Stimulated activated CD4-positive, alpha-beta T cell treated with anti-CD3 and anti-CD28 coated beads, Interleukin-2, amount 100 ng/mL, for 4 hours (primary cell): ENCODE results near the gene TRIP6.
"Not testable (repeated sequence)": the region's sequence is repeated elsewhere in the genome, so short reads cannot be mapped to it uniquely, and the experiment has no call there.

ENCODE experiments used
- DNase-seq: peaks from one replicate; pipeline ENCODE4 v3.0.0-alpha.2; 2020; ENCODE audit warnings: low read depth

The TRIP6 gene

GRCh38 chr7:100839361-100839760, 27.8 kb upstream of the TRIP6 start:
- no peak for DNase-seq

GRCh38 chr7:100840470-100841100, 26.6 kb upstream of the TRIP6 start:
- DNase-seq: no peak

- DNase-seq: no peak
Observed at GRCh38 chr7:100847360-100847759, 19.8 kb upstream of the TRIP6 start.

DNA sequence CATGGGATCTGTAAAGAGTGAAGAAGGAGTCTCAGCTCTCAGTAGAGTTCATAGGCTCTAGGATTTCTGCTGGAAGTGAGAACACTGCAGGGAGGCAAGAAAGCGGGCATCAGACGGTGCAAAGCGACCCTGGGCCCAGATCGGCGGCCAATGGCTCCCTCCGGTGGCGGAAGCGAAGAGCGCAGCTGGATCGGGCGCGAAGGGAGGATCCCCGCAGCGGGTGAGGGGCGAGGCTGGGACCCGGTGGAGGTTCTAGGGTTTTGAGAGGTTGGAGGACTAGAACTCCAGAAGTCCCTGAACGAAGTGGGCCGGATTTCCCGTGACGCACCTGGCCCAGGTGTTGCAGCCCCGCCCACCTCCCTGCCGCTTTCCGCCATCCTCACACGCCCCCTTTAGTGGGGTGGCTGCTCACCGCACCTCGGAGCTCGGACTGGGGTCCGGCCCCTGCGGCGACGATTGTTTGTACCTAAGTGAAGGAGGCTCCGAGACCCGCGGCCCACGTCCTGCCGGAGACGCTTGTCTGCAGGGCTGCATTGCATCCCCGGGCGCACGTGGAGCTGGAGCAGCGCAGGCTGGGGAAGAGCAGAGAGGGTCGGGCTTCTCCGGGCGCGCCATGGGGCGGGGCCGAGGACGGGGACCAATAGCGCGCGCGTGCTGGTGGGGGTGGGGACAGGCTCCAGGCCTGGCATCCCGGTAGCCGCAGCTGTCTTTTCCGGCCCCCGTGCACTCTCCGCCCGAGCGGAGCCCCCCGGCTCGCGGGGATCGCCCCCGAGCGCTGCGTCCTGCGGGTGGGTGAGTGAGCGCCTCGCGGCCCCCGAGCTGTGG, 14.9 kb upstream of the TRIP6 start, which contains the start of gene SLC12A9:
TSS of gene SLC12A9 (plus strand) at position 666 of the 825 bp plus-strand sequence. CDS start 1,485 bp downstream, outside the sequence.
- peak; percentile 77 for DNase-seq

DNA sequence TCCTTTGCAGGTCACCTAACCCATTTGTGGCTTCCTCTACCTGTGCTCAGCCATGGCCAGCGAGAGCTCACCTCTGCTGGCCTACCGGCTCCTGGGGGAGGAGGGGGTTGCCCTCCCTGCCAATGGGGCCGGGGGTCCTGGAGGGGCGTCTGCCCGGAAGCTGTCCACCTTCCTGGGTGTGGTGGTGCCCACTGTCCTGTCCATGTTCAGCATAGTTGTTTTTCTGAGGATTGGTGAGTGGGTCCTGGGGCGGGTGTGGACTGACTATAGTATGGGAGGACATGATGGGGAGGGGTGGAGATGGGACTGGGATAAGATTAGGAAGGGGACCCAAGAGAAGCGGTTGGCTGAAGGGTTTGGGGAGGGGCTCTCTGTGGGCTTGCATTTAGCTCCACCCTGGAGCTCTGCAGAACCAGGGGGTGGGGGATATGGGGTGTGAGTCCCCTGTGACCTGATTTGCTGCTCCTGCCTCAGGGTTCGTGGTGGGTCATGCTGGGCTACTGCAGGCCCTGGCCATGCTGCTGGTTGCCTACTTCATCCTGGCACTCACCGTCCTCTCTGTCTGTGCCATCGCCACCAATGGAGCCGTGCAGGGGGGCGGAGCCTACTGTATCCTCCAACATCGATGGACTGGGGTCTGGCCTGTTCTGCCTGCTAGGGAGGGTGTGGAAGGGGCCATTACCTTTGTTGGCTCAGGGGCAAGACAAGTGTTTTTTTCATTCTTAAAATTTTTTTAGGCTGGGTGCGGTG, 12.9 kb upstream of the TRIP6 start:
- no peak for DNase-seq

- not testable (repeated sequence) for DNase-seq
Observed at GRCh38 chr7:100854899-100855298, 12.3 kb upstream of the TRIP6 start.

- no peak for DNase-seq
Observed at GRCh38 chr7:100855515-100855914, 11.7 kb upstream of the TRIP6 start.

GRCh38 chr7:100856871-100857282, 10.3 kb upstream of the TRIP6 start:
- DNase-seq: no peak

GRCh38 chr7:100859856-100860255, 7.3 kb upstream of the TRIP6 start:
- DNase-seq: no peak

DNA sequence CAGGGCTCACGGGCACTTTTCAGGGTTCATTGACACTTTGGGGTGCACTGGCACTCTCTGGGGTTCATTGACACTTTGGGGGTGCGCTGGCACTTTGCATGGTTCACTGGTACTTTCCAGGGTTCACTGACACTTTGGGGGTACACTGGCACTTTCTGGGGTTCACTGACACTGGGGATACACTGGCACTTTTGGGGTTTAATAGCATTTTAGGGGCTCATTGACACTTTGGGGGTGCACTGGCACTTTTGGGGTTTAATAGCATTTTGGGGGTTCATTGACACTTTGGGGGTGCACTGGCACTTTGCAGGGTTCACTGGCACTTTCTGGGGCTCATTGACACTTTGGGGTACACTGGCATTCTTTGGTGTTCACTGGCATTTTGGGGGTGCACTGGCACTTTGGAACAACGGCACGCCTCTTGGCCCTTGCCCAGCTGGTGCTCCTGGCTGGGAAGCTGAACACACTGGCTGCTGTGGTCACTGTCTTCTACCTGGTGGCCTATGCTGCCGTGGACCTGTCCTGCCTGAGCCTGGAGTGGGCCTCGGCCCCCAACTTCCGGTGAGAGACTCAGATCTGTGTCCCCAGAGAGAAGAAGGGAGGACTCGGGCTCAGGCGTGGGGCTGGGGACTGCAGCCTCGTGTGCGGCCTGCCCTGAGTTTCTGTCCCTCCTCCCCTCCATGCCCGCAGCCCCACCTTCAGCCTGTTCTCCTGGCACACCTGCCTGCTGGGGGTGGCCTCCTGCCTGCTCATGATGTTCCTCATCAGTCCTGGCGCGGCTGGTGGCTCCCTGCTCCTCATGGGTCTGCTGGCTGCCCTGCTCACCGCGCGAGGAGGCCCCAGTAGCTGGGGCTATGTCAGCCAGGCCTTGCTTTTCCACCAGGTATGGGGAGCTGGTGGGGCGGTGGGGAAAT, 6.2 kb upstream of the TRIP6 start:
- no peak for DNase-seq

DNA sequence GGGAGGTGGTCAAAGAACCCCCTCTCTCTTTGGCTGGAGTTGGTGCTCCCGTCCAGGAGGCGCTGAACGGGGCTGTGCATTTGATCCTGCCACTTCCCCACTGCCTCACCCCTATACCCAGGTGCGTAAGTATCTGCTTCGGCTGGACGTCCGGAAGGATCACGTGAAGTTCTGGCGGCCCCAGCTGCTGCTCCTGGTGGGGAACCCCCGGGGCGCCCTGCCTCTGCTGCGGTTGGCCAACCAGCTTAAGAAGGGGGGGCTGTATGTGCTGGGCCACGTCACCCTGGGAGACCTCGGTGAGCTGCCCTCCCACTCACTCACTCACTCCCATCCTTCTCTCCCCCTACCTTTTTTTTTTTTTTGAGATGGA, 5.6 kb upstream of the TRIP6 start:
- no peak for DNase-seq

GRCh38 chr7:100863406-100863950, 3.7 kb upstream of the TRIP6 start:
- DNase-seq: no peak

- DNase-seq: no peak
Observed at GRCh38 chr7:100864263-100864845, 2.8 kb upstream of the TRIP6 start.

DNA sequence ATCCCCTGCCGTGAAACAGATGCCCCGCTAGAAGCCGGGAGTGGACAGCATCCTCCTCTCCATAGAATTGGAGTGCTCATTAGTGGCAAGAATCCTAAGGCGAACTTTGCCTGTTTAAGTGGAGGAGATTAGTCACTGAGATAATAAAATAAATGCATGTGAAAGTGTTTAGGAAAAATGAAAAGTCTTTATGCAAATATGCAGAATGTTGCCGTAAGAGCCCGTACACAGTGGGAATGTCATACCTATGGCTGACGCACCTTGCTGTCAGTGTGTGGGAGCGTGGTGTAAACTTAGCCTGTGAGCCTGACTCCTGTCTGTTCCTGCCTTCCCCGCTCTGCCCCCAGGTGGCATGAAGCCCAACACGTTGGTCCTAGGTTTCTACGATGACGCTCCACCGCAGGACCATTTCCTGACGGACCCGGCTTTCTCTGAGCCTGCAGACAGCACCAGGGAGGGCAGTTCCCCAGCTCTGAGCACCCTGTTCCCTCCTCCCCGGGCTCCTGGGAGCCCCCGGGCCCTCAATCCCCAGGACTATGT, 1.7 kb upstream of the TRIP6 start:
- no peak for DNase-seq

DNA sequence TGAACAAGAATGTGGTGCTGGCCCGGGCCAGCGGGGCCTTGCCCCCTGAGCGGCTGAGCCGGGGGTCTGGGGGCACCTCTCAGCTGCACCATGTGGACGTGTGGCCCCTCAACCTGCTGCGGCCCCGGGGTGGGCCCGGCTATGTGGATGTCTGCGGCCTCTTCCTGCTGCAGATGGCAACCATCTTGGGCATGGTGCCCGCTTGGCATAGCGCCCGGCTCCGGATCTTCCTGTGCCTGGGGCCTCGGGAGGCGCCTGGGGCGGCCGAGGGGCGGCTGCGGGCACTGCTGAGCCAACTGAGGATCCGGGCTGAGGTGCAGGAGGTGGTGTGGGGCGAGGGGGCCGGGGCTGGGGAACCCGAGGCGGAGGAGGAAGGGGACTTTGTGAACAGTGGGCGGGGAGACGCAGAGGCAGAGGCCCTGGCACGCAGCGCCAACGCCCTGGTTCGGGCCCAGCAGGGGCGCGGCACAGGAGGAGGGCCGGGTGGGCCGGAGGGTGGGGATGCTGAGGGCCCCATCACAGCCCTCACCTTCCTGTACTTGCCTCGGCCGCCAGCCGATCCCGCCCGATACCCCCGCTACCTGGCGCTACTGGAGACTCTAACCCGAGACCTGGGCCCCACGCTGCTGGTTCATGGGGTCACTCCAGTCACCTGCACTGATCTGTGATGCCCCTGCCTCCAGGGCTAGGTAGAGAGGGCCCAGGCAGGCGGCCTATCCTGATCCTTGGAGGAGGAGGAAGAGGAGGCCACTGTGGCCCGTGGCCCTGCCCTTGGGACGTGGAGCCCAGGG, 1.1 kb upstream of the TRIP6 start:
- DNase-seq: no peak

- no peak for DNase-seq
Observed at GRCh38 chr7:100866729-100867039, 503 bp upstream of the TRIP6 start.

- DNase-seq: no peak
Observed at GRCh38 chr7:100867776-100868485, 744 bp downstream of the TRIP6 start.

DNA sequence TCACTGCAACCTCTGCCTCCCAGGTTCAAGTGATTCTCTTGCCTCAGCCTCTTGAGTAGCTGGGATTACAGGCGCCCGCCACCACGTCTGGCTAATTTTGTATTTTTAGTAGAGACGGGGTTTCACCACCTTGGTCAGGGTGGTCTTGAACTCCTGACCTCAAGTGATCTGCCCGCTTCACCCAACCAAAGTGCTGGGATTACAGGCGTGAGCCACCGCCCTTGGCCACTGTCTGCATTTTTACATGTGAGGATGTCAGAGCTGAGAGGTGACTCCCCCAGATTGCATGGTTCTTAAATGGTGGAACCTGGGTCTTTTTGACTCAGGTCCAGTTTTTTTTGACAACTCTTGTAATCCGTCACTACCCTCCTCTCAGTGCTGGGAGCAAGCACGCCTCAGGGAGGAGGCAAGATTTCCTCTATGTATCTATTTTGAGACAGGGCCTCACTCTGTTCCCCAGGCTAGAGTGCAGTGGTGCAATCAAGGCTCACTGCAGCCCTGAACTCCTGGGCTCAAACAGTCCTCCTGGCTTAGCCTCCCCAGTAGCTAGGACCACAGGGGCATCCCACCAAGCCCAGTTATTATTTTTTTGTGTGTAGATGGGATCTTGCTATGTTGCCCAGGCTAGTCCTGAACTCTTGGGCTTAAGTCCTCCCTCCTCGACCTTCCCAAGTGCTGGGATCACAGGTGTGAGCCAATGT, 6.6 kb downstream of the TRIP6 start:
- no peak for DNase-seq

DNA sequence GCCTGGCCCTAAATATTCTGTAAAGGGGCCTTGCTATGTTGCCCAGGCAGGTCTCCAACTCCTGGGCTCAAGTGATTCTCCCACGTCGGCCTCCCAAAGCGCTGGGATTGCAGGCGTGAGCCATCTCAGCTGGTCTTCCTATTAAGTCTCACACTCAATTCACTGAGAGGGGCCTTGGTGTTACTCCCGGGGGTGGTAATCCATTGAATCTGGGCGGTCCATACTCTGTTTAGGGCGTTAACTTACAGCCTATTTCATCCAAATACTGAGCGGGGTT, 7.1 kb downstream of the TRIP6 start:
- DNase-seq: no peak
